Neutrophil (primary cell): Measurements from ENCODE around the gene SOX1.

ENCODE experiments used
- H3K27ac ChIP-seq: fragments of 200-600 bp; sonication (generic); 2 replicates; pipeline ENCODE4 v1.5.1; 2016; ENCODE audit warnings: mild to moderate bottlenecking, moderate library complexity
- H3K27me3 ChIP-seq: fragments of 200-600 bp; sonication (generic); 2 replicates; pipeline ENCODE4 v1.6.0; 2016; ENCODE audit warnings: mild to moderate bottlenecking
- H3K36me3 ChIP-seq: fragments of 200-600 bp; sonication (generic); 2 replicates; pipeline ENCODE4 v1.5.1; 2017
- H3K4me1 ChIP-seq, 2 experiments: fragments of 200-600 bp in 1 of 2; sonication (generic) in 1 of 2; 1 replicate in 1 of 2; 2 replicates in 1 of 2; pipeline versions ENCODE4 v1.5.1 to v1.6.1; 2013 to 2016; ENCODE audit warnings: low read depth in 1 of 2, low read length in 1 of 2, mild to moderate bottlenecking in 1 of 2, moderate library complexity in 1 of 2; ENCODE audit not compliant: control insufficient read depth in 1 of 2, insufficient read depth in 1 of 2
- H3K4me3 ChIP-seq, 2 experiments: fragments of 200-600 bp in 1 of 2; sonication (generic) in 1 of 2; 1 replicate in 1 of 2; 2 replicates in 1 of 2; pipeline ENCODE4 v1.5.1; 2013 to 2016; ENCODE audit warnings: low read depth in 1 of 2, low read length in 1 of 2, mild to moderate bottlenecking in 1 of 2, moderate library complexity in 1 of 2
- H3K9me3 ChIP-seq: fragments of 200-600 bp; sonication (generic); 2 replicates; pipeline ENCODE4 v1.5.1; 2016
- TF ChIP-seq, protein P1 (sequence below): fragments of 200-600 bp; sonication (generic); IDR thresholded peaks from 2 replicates; pipeline ENCODE4 v1.5.1; 2016; ENCODE audit warnings: antibody characterized with exemption

The SOX1 gene

DNA sequence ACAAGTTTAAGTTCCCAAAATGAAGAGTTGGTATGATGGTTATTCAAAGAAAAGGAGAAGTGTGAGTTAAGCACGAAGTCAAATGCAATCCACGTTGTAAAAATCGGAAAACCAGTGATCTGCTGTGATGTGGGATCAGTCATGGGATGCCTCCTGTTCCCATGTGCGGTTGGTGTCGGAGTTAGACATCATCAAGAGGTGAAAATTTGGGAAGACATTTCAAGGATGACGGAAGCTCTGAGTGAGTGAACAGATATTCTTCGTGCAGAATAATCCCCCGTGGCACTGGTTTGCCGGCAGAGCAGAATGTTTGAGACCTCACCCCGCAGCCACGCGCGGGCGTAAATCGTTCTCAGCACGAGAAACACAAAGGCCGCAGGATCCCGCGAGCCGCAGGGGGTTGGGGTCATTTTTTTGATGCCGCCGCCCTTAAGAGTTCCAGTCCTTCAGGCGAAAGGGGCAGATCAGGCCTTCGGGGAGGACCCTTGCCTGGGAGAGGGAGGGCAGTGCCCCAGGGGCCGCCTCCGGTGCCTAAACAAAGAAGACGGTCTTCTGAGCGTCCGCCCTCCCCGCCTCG lies 13.7 kb upstream of the SOX1 start:
- H3K27ac ChIP-seq: no peak overlapping the region
- H3K4me3 ChIP-seq: no peak overlapping the region
- no peaks in the 10 kb centered on the region for H3K36me3 ChIP-seq
- TF ChIP-seq, protein P1, sequence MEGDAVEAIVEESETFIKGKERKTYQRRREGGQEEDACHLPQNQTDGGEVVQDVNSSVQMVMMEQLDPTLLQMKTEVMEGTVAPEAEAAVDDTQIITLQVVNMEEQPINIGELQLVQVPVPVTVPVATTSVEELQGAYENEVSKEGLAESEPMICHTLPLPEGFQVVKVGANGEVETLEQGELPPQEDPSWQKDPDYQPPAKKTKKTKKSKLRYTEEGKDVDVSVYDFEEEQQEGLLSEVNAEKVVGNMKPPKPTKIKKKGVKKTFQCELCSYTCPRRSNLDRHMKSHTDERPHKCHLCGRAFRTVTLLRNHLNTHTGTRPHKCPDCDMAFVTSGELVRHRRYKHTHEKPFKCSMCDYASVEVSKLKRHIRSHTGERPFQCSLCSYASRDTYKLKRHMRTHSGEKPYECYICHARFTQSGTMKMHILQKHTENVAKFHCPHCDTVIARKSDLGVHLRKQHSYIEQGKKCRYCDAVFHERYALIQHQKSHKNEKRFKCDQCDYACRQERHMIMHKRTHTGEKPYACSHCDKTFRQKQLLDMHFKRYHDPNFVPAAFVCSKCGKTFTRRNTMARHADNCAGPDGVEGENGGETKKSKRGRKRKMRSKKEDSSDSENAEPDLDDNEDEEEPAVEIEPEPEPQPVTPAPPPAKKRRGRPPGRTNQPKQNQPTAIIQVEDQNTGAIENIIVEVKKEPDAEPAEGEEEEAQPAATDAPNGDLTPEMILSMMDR: no peak
- H3K27me3 ChIP-seq: peaks cover 97% of the 10 kb centered on the region
- H3K9me3 ChIP-seq: no peaks in the 10 kb centered on the region
- no peaks in the 10 kb centered on the region for H3K4me1 ChIP-seq

DNA sequence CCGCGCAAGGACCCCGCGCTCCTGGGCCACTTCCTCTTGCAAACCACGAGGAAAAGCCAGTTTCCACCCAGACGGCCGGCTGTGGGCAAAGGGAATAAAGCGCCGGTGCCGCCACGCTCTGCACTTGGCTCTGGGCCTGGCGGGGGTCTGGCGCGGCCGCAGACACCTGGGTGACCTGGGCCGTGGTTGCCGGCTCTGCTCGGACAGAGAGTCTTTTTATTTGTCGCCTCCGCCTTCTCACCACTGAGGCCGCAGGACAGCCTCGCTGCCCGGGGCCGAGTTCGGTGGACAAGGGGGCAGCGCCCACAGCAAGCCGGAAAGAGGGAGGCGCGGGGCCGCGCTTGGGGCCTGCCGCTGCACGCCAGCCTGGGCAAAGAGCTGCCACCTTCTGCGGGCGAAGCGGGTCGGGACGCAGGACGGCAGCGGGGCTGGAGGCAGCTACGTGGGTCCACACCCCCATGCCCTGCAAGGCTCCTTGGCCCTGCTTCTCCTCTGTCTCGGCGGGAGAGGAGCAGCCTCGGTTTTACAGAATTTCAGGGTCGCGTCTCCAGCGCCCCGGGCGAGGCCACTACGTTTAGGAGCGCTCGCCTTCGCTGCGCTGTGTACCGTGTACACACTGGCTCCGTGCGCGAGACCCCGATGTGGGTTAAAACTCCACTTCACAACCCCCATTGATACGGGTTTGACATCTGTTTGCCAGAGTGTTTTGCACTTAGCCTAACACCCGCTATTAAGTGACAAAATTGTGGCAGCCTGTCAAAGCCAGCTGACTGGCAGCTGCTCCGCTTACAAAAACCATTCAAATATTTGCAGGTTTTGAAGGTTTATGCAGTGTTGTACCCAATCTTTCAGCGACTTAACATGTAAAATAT lies 13.0 kb upstream of the SOX1 start:
- Histone ChIP-seq H3K4me3 (no peak overlapping the region), H3K27ac (no peak overlapping the region), H3K27me3 (peaks cover 97% of the 10 kb centered on the region), H3K36me3 (no peaks in the 10 kb centered on the region), H3K9me3 (no peaks in the 10 kb centered on the region), H3K4me1 (no peaks in the 10 kb centered on the region)
- TF ChIP-seq, protein P1: no peak

DNA sequence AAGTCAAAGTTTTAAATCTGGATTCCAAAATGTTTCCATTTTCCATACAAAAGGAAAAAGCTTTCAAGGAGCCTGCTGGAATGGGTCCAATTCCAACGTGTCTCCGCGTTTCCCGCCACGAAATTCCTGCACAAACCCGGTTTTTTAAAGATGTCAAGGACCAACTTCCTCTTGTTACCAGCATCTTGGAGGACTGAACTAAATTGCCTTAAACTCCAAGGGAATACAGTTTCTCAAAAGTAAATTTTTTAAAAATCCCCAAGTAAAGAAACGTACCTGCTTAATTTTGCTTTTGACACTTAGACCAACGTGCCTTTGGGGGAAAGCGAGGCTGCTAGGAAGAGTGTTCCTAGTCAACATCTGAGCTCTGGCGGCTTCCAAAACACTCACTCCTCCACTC lies 12.3 kb upstream of the SOX1 start:
- Histone ChIP-seq H3K4me1 (no peaks in the 10 kb centered on the region), H3K4me3 (no peak overlapping the region), H3K27me3 (peaks cover 97% of the 10 kb centered on the region)

DNA sequence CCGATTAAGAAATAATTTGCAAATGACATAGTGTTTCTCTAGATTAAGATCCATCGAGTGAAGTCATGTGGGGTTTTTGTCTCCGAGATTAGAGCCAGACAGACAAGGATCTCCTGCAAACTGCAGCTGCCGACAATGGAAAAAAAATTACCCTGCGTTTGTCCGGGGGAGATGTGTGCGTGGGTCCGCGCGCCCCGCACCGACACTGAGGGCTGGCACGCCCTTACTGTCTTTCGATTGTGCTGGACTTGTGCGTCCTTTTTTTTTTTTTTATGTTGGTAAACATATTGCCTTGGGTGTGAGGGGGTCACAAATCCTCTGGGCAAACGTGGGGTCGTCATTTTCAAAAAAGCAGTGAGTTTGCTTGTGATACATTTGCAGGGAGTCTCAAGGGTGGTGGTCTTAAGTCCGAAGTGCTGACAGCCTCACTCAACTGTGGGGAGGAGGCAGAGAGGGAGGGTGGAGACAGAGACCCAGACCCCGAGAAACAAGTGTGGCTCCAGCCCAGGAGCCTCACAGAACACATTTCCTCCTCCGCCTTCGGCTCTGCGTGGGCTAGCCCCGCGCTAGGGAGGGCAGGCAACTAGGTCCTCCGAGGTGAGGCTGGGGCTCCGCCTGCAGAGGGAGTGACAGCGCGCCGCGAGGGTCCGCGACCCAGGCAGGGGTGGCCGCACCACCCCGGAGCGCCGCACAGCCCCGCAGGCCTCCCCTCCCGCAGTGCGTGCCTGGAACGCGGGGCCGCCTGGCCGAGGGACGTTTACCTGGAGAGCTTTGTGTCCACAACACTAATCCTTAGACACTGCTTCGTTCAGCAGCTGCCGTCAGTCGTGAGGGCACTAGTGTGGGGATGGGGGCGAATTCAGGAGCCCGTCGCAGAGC lies 11.7 kb upstream of the SOX1 start:
- Histone ChIP-seq H3K9me3 (no peaks in the 10 kb centered on the region), H3K36me3 (no peaks in the 10 kb centered on the region), H3K27me3 (peaks cover 100% of the 10 kb centered on the region), H3K4me1 (no peaks in the 10 kb centered on the region), H3K4me3 (no peak overlapping the region), H3K27ac (no peak overlapping the region)
- TF ChIP-seq, protein P1: no peak

More for the DNA sequence above, 12.3 kb upstream of the SOX1 start:
- Histone ChIP-seq H3K9me3 (no peaks in the 10 kb centered on the region), H3K27ac (no peak overlapping the region), H3K36me3 (no peaks in the 10 kb centered on the region)
- TF ChIP-seq, protein P1: no peak

DNA sequence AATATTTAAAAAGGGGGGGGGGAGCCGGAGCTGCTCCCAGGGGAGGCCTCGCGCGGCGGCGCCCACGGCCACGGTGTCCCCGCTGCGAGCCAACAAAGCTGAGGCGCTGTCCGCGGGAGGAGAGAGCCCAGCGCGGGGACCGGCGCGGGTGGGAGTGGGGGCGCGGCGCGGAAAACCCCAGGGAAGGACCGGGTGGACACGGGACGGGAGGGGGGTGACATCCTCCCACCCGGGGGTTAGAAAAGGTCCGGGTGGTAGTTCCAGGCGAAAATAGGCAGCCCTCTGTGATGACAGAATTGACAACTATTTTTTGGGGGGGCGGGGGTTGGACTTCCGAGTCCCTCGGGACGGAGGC lies 11.1 kb upstream of the SOX1 start:
- Histone ChIP-seq H3K36me3 (no peaks in the 10 kb centered on the region), H3K4me1 (peaks cover 0 to 2% of the 10 kb centered on the region in 2 experiments), H3K4me3 (no peak overlapping the region), H3K9me3 (no peaks in the 10 kb centered on the region), H3K27ac (no peak overlapping the region), H3K27me3 (peaks cover 100% of the 10 kb centered on the region)
- TF ChIP-seq, protein P1: no peak
